Activated gamma-delta T cell (primary cell): Measurements from ENCODE around the gene EYS.

ENCODE experiments used
- DNase-seq: peaks from one replicate; lab custom pipeline; 2025; lab: John Stamatoyannopoulos, UW

EYS gene

GRCh38 chr6:64969139-64969538 lies 737.9 kb downstream of the EYS start:
- DNase-seq: no peak

GRCh38 chr6:64955435-64955848 lies 751.6 kb downstream of the EYS start:
- DNase-seq: no peak

- no peak for DNase-seq
These were observed 757.8 kb downstream of the EYS start for GRCh38 chr6:64949257-64949656.

DNA sequence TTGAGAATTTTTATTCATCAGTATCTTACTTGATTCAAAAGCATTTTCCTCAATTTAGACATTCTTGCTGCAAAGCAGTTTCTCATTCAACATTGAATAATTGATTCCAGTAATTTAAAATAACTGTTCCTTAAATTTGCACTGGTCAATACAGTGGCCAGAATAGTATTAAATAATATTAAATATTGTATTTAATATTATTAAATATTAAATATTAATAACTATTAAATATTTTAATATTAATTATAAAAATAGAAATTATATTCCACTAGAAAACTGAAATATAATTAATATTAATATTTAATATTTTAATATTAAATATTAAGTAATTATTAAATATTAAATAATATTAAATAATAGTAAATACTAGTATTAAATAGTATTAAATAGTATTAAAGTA lies 758.8 kb downstream of the EYS start:
- DNase-seq: no peak

DNA sequence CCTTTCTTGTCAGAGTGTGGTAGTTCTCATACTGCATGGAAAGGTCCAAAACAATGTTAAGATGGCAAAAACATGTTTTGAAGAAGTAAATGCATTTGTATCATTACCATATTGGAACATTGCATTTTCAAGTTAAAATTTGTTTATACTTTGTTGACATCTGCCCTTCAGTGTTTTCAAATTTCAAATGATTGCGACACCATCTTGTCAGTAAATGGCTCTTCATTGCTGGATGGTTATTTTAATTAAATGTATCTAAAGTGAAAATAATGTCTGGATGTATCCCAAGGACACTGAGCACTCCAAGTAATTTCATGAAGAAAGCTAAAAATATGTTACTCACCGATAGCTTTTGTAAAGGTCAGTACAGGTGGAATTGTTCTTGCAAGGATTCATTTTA lies 761.6 kb downstream of the EYS start:
- DNase-seq: no peak

DNA sequence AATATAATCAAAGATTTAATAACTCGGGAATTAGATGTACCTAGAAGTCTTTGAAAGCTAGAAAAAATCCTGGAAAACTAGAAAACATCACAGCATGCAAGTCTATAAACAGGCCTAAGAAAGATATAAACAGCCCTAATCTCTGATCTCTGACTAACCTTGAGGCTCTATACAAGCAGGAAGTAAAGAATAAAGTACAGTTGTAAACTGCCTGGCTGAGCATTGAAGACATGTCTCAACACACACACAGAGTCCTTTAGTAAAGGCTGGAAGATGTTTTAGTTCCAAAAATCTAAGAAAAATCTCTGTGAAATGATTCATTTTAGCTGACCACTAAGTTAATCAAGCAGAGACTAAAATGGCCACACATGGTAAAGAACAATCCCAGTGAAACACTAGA lies 774.5 kb downstream of the EYS start:
- no peak for DNase-seq

DNA sequence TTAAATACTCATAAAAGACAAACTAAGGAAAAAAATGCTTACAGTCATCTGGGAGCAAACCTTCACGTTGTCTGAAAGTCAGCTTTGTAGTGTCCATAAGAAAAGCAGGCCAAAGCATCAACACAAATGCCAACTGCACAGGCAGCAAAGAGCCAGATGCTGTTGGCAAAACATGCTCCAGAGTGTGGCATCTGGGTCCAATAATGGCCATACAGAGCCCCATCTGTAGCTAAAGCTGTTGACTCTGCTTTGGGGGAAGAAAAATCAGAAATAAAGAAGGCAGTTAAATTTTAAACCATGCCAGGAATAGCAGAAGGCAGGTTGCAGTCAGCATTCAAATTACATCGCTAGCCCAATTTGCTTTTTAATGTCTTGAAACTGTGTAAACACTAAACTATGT lies 776.3 kb downstream of the EYS start:
- no peak for DNase-seq

DNA sequence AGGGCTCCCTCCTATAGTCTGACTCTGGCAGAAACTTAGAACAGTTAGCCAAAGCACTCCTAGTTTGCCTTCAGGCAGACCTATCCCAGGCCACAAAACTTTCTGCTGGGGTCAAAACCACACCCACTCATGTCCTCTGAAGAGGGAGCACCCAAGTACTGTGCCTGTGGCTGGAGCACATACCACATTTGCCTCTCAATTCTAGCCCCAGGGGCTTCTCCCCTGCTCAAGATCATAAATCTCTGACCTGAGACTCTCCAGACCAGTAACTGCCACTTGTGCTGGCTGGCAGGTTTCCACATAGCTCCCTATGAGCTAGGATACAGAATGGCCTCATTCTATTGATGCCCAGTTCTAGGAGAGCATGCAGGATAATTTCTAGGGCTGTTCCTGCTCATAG lies 781.0 kb downstream of the EYS start:
- no peak for DNase-seq

DNA sequence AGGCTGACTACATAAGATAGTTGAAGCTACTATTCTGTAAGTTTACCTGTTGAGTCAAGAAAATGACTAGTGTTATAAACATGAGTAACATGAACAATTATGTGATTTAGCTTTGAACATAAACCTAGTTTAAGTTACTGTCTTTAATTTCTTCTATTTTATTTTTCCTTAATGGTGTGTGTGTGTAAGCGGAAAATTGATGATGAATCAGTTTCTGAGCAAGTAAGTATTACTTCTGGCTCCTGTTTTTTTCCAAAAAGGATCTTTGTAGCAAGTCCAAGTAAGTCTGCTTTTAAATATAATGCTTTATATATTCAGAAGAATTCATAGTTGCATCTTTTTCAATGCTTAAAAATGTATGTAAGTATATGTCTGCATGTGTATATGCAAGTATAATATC lies 786.8 kb downstream of the EYS start:
- no peak for DNase-seq

- no peak for DNase-seq
These were observed 792.9 kb downstream of the EYS start for GRCh38 chr6:64914124-64914523.

DNA sequence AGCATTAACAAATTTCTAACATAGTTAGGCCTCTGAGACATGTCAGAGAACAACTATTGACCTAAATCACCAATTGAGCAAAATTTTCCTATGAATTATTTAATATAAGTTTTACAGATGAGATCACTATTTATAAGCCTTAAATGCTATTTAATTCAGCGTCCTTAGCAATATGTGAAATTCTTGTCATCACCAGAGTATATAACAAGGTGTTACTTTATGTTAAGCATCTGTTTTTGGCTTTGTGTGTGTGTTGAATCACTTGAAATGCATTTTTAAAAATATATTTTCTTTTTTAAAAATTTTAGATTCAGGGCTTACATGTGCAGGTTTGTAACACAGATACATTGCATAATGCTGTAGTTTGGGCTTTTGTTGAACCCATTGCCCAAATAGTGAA lies 794.1 kb downstream of the EYS start:
- no peak for DNase-seq

DNA sequence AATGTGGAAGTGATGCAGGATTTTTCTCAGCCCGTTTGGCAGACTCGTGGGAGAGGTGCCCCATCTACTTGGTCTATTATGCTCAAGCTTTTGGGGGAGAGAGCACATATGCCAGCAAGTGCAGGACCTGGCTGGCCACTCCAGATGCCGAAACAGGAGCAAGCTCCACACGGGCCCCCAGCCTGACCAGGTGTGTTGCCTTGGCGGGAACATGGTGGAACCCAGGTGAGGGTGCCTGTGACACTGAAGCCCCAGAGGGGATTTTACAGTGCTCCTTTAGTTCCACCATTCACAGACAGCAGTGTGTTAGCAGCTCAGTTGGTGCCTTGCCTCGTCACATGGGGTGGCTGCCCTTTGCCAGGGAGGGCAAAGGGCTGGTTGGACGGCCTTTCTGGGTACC lies 798.9 kb downstream of the EYS start:
- DNase-seq: no peak

DNA sequence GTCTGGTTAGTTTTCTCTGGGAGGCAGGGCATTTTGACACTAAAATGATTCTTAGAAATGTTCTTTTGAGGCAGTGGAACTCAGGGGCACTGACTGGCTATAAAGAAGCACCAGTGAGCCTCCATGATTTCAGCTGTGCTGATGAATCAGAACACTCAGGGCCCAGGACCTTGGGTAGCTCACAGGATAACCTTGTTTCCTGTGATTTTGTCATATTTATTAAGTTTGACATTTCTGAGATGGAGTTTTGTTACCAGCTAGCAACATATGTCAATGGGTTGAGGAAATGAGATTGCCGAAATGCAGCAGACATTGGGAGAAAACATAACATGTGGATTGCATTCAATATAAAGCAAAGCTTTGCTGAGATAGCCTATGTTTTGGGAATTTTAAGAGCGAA lies 802.4 kb downstream of the EYS start:
- DNase-seq: no peak

DNA sequence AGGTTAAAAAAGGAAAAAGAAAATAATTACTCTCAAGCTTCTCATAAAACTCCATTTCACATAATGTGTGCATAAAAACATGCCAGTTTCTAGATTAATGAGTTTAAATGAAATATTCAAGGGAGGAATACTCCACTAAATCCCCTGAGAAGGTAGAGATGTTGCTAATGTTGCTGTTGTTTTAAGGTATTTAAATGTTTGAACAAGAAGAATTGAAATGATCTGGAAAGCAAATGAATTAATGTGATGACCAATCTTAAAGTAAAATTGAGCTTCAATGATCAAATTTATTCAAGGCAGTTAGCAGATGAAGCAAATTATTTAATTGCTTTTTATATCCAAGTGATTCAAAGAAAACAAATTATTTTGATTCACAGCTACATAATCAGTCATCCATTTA lies 804.4 kb downstream of the EYS start:
- no peak for DNase-seq

- no peak for DNase-seq
These were observed 810.1 kb downstream of the EYS start for GRCh38 chr6:64896939-64897338.

DNA sequence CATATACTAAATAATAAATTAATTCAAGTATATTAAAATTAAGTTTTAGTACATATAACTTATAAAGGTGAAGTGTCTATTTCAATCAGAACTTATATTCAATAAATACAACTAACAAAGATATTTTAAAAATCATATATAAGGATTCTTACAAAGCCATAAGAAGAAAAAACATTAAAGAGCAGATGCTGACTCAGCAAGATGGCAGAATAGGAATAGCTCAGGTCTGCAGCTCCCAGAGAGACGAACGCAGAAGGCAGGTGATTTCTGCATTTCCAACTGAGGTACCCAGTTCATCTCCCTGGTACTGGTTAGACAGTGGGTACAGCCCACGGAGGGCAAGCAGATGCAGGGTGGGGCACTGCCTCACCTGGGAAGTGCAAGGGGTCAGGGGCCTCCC lies 811.1 kb downstream of the EYS start:
- DNase-seq: no peak

- DNase-seq: no peak
These were observed 816.4 kb downstream of the EYS start for GRCh38 chr6:64890609-64891008.

GRCh38 chr6:64889144-64889543 lies 817.9 kb downstream of the EYS start:
- no peak for DNase-seq

DNA sequence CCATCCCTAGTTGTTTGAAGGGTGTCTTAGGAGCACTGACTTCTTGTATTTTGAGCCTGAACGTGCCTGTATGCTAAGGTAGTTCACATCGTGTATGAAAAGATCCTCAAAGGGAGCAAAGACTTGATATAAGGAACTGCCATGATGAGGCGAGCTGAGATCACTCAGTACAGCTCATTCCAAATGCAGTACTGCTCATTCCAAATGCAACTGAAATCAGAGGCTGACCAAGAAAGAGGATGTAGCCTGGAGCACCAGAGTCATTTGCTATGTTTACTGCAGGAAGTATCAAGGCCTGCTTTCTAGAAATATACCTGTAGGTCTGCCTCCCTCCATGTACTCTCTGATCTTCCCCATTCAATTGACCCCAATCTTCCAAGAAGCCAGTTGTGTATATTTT lies 832.2 kb downstream of the EYS start:
- DNase-seq: no peak

GRCh38 chr6:64872633-64873032 lies 834.4 kb downstream of the EYS start:
- no peak for DNase-seq

GRCh38 chr6:64861039-64861651 lies 845.9 kb downstream of the EYS start:
- no peak for DNase-seq

GRCh38 chr6:64860203-64860602 lies 846.8 kb downstream of the EYS start:
- DNase-seq: peak; percentile 5

DNA sequence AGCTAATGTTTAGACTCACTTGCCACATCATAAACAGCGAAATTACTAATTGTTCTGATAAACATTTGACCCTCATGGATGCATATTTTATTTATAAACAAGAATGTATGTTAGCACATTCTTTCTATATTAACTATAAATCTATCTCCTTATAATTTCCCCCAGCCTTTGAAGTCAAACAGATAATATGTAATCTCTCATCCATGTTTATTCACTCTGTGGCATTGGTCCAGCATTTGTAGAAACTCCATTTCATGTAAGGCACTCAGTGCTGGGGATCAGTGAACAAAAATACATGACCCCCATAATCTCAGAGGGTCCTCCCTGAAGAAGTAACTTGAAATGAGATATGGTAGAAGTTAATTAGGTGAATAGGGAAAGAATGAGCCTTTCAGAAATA lies 856.9 kb downstream of the EYS start:
- DNase-seq: no peak

DNA sequence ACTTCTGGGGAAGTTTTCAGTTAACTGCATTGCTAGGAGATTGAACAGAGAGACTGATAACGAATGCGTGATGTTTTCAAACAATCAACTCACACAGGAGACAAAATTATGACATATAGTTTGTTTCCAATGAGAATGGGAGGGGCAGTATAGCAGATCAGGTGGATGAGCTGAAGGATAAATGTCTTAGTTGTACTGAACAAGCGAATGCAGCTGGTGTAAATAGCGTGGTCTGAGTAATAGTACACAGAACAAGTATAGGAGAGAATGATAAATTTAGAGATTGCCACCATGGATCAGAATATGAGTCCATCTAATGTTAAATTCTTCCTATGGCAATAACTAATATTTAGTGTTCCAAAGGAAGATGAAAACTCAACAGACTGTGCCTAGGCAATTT lies 858.6 kb downstream of the EYS start:
- no peak for DNase-seq

DNA sequence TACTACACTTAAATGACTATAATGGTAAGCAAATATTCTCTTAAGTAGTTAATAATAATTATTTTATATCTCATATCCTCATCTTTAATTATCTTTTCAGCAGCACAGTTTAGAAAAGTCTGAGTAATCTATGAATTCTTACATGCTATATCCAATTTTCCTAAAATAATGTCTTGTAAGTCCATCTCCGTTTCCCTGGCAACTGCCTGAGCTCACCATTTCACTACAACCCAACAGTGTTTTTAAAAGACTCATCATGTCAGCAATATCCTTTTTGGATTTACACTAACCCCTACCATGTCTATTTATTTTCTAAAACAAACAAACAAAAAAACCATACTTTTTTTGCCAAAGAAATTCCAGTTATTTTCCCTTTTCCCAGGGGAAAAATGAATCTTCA lies 859.6 kb downstream of the EYS start:
- no peak for DNase-seq
